IPS-18c (cell line): ENCODE data around the gene PER1.
A peak's percentile ranks its signal among the peaks of the same experiment; 100 is the strongest.

Source experiments
- H3K4me3 ChIP-seq: 2 replicates; pipeline ENCODE4 v1.7.0; 2013; ENCODE audit warnings: low read depth, mild to moderate bottlenecking, low read length, moderate library complexity; ENCODE audit not compliant: insufficient read depth
- H3K9me3 ChIP-seq: one replicate; pipeline ENCODE4 v1.6.1; 2013; ENCODE audit warnings: mild to moderate bottlenecking, low read length, moderate library complexity; ENCODE audit not compliant: control insufficient read depth, insufficient read depth

The PER1 gene

GRCh38 chr17:8131844-8132441 is 20.3 kb downstream of the PER1 start:
- Histone ChIP-seq H3K9me3 (no peaks in the 10 kb centered on the region), H3K4me3 (no peak overlapping the region)

GRCh38 chr17:8128125-8128784 is 23.9 kb downstream of the PER1 start:
- no peaks in the 10 kb centered on the region for H3K9me3 ChIP-seq
- no peak overlapping the region for H3K4me3 ChIP-seq

GRCh38 chr17:8126491-8127066 is 25.6 kb downstream of the PER1 start:
- Histone ChIP-seq H3K9me3 (no peaks in the 10 kb centered on the region), H3K4me3 (peak overlapping the region; percentile 48)

- H3K9me3 ChIP-seq, result no peaks in the 10 kb centered on the region
- H3K4me3 ChIP-seq, result peak overlapping the region; percentile 48
Measured at GRCh38 chr17:8125947-8126490, 26.2 kb downstream of the PER1 start.

GRCh38 chr17:8125154-8125946 is 26.9 kb downstream of the PER1 start:
- Histone ChIP-seq H3K9me3 (no peaks in the 10 kb centered on the region), H3K4me3 (peak overlapping the region; percentile 82)

- H3K9me3 ChIP-seq, result no peaks in the 10 kb centered on the region
- peak overlapping the region; percentile 82 for H3K4me3 ChIP-seq
Measured at GRCh38 chr17:8124350-8125153, 27.7 kb downstream of the PER1 start.

- peak within 1 kb of the TSS; percentile 82 for H3K4me3 ChIP-seq
Measured at GRCh38 chr17:8123695-8124349, 28.4 kb downstream of the PER1 start, which contains the start of gene HES7. Gene HES7 (minus strand): TSS chr17:8124106. CDS start chr17:8124084, 22 bp downstream.

GRCh38 chr17:8122924-8123694 is 29.1 kb downstream of the PER1 start:
- Histone ChIP-seq H3K9me3 (no peaks in the 10 kb centered on the region), H3K4me3 (peak overlapping the region; percentile 82)

More at GRCh38 chr17:8123695-8124349, 28.4 kb downstream of the PER1 start, which contains the start of gene HES7:
- no peaks in the 10 kb centered on the region for H3K9me3 ChIP-seq

GRCh38 chr17:8122422-8122923 is 29.7 kb downstream of the PER1 start:
- Histone ChIP-seq H3K4me3 (peak overlapping the region; percentile 82), H3K9me3 (no peaks in the 10 kb centered on the region)

- H3K9me3 ChIP-seq, result no peaks in the 10 kb centered on the region
- H3K4me3 ChIP-seq, result peak overlapping the region; percentile 82
Measured at GRCh38 chr17:8121681-8122421, 30.4 kb downstream of the PER1 start.

GRCh38 chr17:8121407-8121680 is 30.9 kb downstream of the PER1 start:
- H3K4me3 ChIP-seq, result peak overlapping the region; percentile 82
- H3K9me3 ChIP-seq, result no peaks in the 10 kb centered on the region

- Histone ChIP-seq H3K4me3 (peak overlapping the region; percentile 82), H3K9me3 (no peaks in the 10 kb centered on the region)
Measured at GRCh38 chr17:8120520-8121406, 31.4 kb downstream of the PER1 start.

- no peaks in the 10 kb centered on the region for H3K9me3 ChIP-seq
- peak overlapping the region; percentile 87 for H3K4me3 ChIP-seq
Measured at GRCh38 chr17:8119581-8120519, 32.4 kb downstream of the PER1 start.
